ENCODE data around the gene DDX39B. TPM values are rescaled to one million over a fixed set of nuclear protein-coding genes. Genes with fewer than 3 reads are reported as not detected.

Gene DDX39B
- total and polyA plus RNA-seq, 2 donors (not counting 3 experiments of a cell fraction or from before 2014, with no cell fraction given), result 453 to 766 TPM

DNA sequence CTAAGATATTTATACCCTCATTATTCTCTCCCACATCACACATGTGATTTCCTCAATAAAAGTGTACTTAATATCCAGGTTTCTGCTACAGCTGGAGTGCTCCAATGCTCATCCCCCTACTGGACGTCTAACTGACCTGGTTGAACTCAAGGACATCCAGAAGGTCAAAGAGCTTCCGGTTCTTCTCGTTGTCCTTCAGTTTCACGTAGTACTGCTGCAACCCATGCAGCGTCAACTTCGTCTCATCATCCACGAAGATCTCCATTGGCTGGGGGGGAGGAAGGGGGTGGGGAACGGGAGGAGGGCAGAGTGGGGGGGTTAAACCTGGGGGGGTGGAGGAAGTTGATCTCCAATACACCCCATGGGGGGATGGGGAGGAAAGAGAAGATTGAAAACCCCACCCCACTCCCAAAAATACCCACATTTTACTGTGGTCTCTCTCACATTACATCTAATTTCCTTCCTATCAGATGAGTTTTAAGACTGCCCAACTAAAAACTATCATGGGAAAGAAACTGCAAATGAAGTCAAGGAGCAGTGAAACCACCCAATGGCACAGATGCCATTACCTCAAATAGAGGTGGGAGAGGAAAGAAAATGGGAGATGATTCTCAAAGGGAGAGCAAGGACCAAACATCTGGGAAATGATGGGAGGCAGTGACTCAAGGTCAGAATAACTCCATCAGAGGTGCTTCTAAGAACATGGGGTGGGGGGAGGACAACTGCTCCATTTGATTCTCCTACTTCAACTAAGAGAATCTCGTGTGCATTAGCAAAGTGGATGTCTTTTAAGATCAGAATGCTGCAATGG lies 9.0 kb downstream of the DDX39B start:
- Histone ChIP-seq H3K27me3 (ENCODE audit: control insufficient read depth in 2 of 2, insufficient read depth in 2 of 2, low read length in 2 of 2) (no peaks in the 10 kb centered on the region), H3K9me3 (replicated peaks; ENCODE audit: control insufficient read depth, insufficient read depth, low read length) (no peaks in the 10 kb centered on the region), H3K4me3 (replicated peaks in 1 of 3; ENCODE audit: insufficient read depth in 1 of 3, low read depth in 1 of 3, low read length in 3 of 3) (no peak overlapping the region), H3K4me1 (ENCODE audit: control insufficient read depth, extremely low read depth, insufficient read depth, low read length) (no peaks in the 10 kb centered on the region), H3K36me3 (ENCODE audit: control insufficient read depth in 2 of 2, extremely low read depth in 1 of 2, insufficient read depth in 2 of 2, low read length in 2 of 2) (peaks cover 42 to 58% of the 10 kb centered on the region in 2 experiments), H4K20me1 (replicated peaks; ENCODE audit: control insufficient read depth, extremely low read depth, insufficient read depth, low read length) (no peaks in the 10 kb centered on the region), H3K27ac (ENCODE audit: insufficient read depth, low read depth, low read length) (no peak overlapping the region), H3K9me1 (replicated peaks; ENCODE audit: control insufficient read depth, extremely low read depth, insufficient read depth, low read length) (no peaks in the 10 kb centered on the region), H3K4me2 (ENCODE audit: insufficient read depth, low read length) (no peak overlapping the region), H3K9ac (replicated peaks; ENCODE audit: extremely low read depth, insufficient read depth, low read length) (no peak overlapping the region), H2AFZ (ENCODE audit: low read depth, low read length) (no peak overlapping the region), H3K79me2 (ENCODE audit: control insufficient read depth, insufficient read depth, low read length) (peaks cover 44% of the 10 kb centered on the region)
- POLR2A ChIA-PET, result interaction anchor here (0.8 to 1.6 kb wide), 2 partner anchors 9 to 38 kb away, joined by 3 to 4 read pairs; partner anchors contain the start of gene DDX39B
- intact Hi-C loops (cut with micrococcal nuclease) (no loop called here), dilution Hi-C loops (cut with MboI; ENCODE audit: extremely low pct_ligation_motif_present, low sequenced_read_pairs) (no loop called here)
- FAIRE-seq, result no peak
- BruUV-seq (replicated peaks), result no TSS peak
- CTCF ChIA-PET, result interaction anchor here (1.6 kb wide), 1 partner anchor 48 kb away, joined by 5 read pairs; no protein-coding TSS in a partner anchor
- DNase-seq (ENCODE audit: low read depth, low spot score), result no peak
- TF ChIP-seq, protein P1, sequence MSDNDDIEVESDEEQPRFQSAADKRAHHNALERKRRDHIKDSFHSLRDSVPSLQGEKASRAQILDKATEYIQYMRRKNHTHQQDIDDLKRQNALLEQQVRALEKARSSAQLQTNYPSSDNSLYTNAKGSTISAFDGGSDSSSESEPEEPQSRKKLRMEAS (IDR thresholded peaks at IDR 0.05; ENCODE audit: insufficient read depth, insufficient read length), result no peak
- TF ChIP-seq GATA2 (IDR thresholded peaks at IDR 0.05; ENCODE audit: insufficient read depth, insufficient read length, low read depth, low read length), result no peak
- no peak for TF ChIP-seq POLR2AphosphoS5 (IDR thresholded peaks at IDR 0.05; ENCODE audit: insufficient read depth, low read depth, low read length)
- TF ChIP-seq JUN (IDR thresholded peaks at IDR 0.05; ENCODE audit: borderline replicate concordance, insufficient read depth, insufficient read length, low read depth), result no peak
- TF ChIP-seq CTCF (IDR thresholded peaks at IDR 0.05; ENCODE audit: extremely low read depth in 1 of 2, insufficient read depth in 1 of 2, low read depth in 1 of 2, low read length in 2 of 2), result no peak

All from endothelial cell of umbilical vein (primary cell).